C1 segment of cervical spinal cord (tissue), 14 donors: ENCODE measurements around the gene LENEP.

Experiments used
- DNase-seq, 14 donors: peaks; one replicate each; lab custom pipeline; 2025; lab: John Stamatoyannopoulos, UW

Gene LENEP

GRCh38 chr1:154960446-154961136, 32.8 kb upstream of the LENEP start:
- DNase-seq: no peak

- DNase-seq: peak in 13 of 14 donors; percentile 51 to 89 (median 79)
Measured at GRCh38 chr1:154961207-154962155, 31.9 kb upstream of the LENEP start, which contains the start of gene PYGO2. Gene PYGO2 (minus strand): TSS chr1:154961782. CDS start chr1:154961576, 206 bp downstream.

GRCh38 chr1:154962156-154962749, 31.1 kb upstream of the LENEP start:
- DNase-seq: peak in 3 of 14 donors; percentile 40 to 63 (median 55)

- no peak for DNase-seq
Measured at GRCh38 chr1:154962795-154963330, 30.5 kb upstream of the LENEP start.

- no peak for DNase-seq
Measured at GRCh38 chr1:154963643-154964042, 29.7 kb upstream of the LENEP start.

GRCh38 chr1:154964359-154964758, 29.0 kb upstream of the LENEP start:
- no peak for DNase-seq

GRCh38 chr1:154966111-154966510, 27.3 kb upstream of the LENEP start:
- DNase-seq: no peak

GRCh38 chr1:154967331-154967950, 25.9 kb upstream of the LENEP start:
- DNase-seq: no peak

GRCh38 chr1:154968731-154969130, 24.7 kb upstream of the LENEP start:
- DNase-seq: no peak

GRCh38 chr1:154969246-154969645, 24.1 kb upstream of the LENEP start:
- no peak for DNase-seq

- peak in 3 of 14 donors; percentile 21 to 60 (median 47) for DNase-seq
Measured at GRCh38 chr1:154969860-154970452, 23.4 kb upstream of the LENEP start.

- peak in 13 of 14 donors; percentile 20 to 95 (median 79) for DNase-seq
Measured at GRCh38 chr1:154970631-154971340, 22.6 kb upstream of the LENEP start, which contains the start of gene SHC1. Gene SHC1 (minus strand): TSS chr1:154970747. CDS start chr1:154970526, 221 bp downstream.

- DNase-seq: no peak
Measured at GRCh38 chr1:154971341-154971998, 21.9 kb upstream of the LENEP start.

GRCh38 chr1:154972213-154972516, 21.2 kb upstream of the LENEP start:
- DNase-seq: no peak

- DNase-seq: peak in 6 of 14 donors; percentile 11 to 78 (median 28)
Measured at GRCh38 chr1:154972517-154973343, 20.7 kb upstream of the LENEP start.

- peak; percentile 16 to 86 (median 71) for DNase-seq
Measured at GRCh38 chr1:154973344-154974101, 19.9 kb upstream of the LENEP start.

- peak; percentile 89 to 100 (median 98) for DNase-seq
Measured at GRCh38 chr1:154974102-154974807, 19.1 kb upstream of the LENEP start, which contains the start of gene CKS1B. Gene CKS1B (plus strand): TSS chr1:154974681. CDS start chr1:154974746, 65 bp downstream.
